ENCODE data around the gene LHFPL6.

- TF ChIP-seq, protein P1, sequence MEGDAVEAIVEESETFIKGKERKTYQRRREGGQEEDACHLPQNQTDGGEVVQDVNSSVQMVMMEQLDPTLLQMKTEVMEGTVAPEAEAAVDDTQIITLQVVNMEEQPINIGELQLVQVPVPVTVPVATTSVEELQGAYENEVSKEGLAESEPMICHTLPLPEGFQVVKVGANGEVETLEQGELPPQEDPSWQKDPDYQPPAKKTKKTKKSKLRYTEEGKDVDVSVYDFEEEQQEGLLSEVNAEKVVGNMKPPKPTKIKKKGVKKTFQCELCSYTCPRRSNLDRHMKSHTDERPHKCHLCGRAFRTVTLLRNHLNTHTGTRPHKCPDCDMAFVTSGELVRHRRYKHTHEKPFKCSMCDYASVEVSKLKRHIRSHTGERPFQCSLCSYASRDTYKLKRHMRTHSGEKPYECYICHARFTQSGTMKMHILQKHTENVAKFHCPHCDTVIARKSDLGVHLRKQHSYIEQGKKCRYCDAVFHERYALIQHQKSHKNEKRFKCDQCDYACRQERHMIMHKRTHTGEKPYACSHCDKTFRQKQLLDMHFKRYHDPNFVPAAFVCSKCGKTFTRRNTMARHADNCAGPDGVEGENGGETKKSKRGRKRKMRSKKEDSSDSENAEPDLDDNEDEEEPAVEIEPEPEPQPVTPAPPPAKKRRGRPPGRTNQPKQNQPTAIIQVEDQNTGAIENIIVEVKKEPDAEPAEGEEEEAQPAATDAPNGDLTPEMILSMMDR (IDR thresholded peaks at IDR 0.05), result no peak
- TF ChIP-seq POLR2AphosphoS5 (IDR thresholded peaks at IDR 0.05; ENCODE audit: insufficient read depth in 1 of 2, low read depth in 1 of 2) (no peak), POLR2A (IDR thresholded peaks at IDR 0.05) (no peak)
Observed at GRCh38 chr13:39306639-39307589, 296.1 kb downstream of the LHFPL6 start.

All from vagina (tissue), 2 donors.